K562 (cell line): ENCODE data around the gene LOXL4.

Experiments used
- TRIM28 ChIP-seq: fragments of 450-650 bp; IDR thresholded peaks from 2 replicates; pipeline ENCODE4 v1.6.1; 2017
- TF ChIP-seq, protein P1 (sequence below), 3 experiments: IDR thresholded peaks in 2 of 3; conservative IDR thresholded peaks in 1 of 3; 2 replicates each; pipeline ENCODE4 v1.5.1; 2011 to 2012; ENCODE audit warnings: low read length in 3 of 3, mild to moderate bottlenecking in 3 of 3, control low read depth in 2 of 3, improper control_type of control experiment in 1 of 3, inconsistent platforms in 1 of 3, low read depth in 1 of 3, mixed read lengths in 1 of 3, moderate library complexity in 1 of 3; ENCODE audit not compliant: insufficient read depth in 2 of 3

GRCh38 chr10:98301664-98302319 lies 33.8 kb upstream of the LOXL4 start:
- TF ChIP-seq, protein P1, sequence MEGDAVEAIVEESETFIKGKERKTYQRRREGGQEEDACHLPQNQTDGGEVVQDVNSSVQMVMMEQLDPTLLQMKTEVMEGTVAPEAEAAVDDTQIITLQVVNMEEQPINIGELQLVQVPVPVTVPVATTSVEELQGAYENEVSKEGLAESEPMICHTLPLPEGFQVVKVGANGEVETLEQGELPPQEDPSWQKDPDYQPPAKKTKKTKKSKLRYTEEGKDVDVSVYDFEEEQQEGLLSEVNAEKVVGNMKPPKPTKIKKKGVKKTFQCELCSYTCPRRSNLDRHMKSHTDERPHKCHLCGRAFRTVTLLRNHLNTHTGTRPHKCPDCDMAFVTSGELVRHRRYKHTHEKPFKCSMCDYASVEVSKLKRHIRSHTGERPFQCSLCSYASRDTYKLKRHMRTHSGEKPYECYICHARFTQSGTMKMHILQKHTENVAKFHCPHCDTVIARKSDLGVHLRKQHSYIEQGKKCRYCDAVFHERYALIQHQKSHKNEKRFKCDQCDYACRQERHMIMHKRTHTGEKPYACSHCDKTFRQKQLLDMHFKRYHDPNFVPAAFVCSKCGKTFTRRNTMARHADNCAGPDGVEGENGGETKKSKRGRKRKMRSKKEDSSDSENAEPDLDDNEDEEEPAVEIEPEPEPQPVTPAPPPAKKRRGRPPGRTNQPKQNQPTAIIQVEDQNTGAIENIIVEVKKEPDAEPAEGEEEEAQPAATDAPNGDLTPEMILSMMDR (IDR thresholded peaks at IDR 0.05 in 2 of 3, conservative IDR thresholded peaks at IDR 0.05 in 1 of 3; ENCODE audit: insufficient read depth in 2 of 3, low read depth in 1 of 3, low read length in 3 of 3), result no peak
- no peak for TF ChIP-seq TRIM28
